Activated CD8-positive, alpha-beta memory T cell treated with anti-CD3 and anti-CD28 coated beads, Interleukin-2, amount 50 U/mL, for 24 hours (primary cell): Measurements from ENCODE around the gene COPA.
"Not testable (repeated sequence)": the region's sequence is repeated elsewhere in the genome, so short reads cannot be mapped to it uniquely, and the experiment has no call there.

ENCODE experiments used
- DNase-seq: peaks from one replicate; pipeline ENCODE4 v3.0.0-alpha.2; 2020; ENCODE audit errors: extremely low read depth

The COPA gene

DNA sequence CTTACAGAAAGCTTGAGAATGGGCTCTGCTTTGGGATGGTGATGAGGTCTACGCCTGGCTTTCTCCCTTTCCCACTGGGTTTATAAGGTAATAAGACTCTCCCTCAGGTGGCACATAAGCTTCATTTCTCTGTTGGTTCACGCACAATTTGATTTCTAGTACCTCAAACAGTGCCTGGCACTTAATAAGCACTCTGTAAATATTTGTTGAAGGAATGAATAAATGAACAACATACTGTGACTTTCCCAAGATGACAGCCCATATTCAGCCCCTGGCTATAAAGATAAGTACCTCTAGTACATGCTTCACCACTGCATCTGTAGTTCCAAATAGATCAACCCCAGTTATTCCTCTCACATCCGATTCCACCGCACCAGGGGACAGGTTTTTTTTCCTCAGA, 17.8 kb downstream of the COPA start:
- DNase-seq = no peak

GRCh38 chr1:160322831-160323230, 20.2 kb downstream of the COPA start:
- no peak for DNase-seq

DNA sequence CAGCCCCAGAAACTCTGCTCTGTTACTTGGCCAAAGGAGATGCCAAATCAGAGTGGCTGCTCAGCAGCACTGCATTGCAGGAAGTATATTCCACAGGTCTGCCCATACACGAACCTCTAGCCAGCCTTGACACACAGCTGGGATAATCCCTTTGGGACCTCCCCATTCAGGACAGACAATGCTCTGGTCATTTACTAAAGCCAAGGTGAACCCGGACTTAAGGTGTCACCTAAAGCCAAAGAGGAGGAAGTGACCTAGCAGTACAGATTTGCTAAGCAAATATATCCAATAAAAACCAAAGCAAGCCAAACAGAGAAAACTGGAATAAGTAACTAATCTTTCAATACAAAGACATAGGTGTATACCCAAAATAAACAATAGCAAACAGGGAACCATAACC, 27.7 kb downstream of the COPA start:
- no peak for DNase-seq

GRCh38 chr1:160309571-160309970, 33.5 kb downstream of the COPA start:
- no peak for DNase-seq

DNA sequence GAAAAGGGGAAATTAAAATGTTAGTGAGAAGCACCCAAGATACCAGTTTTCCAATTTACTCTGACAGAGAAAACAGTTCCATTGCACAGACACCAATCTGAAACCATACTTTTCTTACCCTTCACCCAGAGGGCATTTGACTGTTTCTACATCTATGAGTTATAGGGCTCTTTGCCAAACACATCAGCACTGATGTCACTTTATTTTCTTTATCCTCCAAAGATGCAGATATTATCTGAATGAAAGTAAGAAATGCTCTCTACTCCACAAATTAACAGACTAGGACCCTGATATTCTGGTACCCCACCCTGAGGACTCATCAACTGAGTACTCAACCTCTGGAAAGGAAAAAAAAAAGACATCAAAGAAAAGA, 33.9 kb downstream of the COPA start:
- no peak for DNase-seq

DNA sequence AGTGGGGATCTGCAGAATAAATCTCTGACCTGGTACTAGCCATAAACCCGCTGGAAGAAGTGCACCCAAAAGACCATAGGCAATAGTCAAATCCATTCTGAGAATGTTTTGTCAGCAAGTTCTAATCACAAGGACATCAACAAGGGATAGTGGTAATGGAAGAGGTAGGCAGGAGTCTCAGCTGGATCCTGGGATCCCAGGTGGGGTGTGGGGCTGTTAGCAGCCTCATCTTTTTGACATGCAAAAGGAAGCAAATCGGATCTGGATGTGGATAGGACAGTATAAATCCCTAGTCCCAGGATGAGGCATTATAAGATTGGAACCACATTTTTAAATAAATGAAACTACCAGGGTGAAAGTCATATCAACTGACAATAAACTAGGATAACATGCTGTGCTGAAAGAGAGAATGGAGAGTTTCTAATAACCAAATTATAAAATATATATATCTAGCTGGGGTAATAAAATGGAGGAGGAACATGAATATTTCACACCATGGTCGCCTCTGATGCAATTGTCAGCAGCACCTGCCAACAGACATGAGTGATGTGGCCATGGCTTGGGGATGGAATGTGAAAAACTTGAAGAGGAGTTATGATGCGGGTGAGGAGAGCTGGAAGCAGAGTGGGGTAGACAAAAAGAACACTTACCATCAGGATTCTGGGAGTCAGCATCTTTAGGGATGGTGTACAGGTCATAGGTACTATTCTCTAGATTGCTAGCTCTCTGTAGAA, 34.4 kb downstream of the COPA start:
- no peak for DNase-seq

DNA sequence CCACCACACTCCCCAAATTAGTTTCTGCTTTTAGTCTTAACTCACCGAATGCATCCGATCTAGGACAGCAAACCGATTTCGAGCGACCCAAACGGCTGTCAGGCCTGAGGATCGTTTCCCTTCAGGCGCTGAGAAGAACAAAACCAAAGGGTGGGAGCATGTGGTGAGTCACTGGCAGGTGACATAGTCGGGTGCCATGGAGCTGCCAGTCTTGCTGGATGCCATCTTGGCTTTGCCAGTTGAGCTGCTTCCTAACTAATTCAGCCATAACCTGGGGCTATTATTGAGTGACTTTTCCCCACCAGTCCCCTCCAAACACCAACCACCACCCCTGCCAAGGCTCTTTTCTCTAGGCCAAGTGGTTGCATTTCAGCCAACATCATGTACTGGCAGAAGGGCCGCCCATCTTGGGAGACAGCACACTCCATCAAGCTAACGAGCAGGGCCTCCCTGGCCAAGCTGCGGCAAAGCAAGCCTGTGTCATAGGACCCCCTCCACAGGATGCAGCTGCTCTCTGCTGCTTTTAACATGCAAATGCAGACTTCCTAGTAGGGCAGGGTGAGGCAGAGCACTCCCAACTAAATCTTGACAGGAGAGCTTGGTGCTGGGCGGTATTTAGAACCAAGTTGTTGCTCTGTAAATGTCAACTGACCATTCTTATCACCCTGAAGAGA, 35.8 kb downstream of the COPA start:
- DNase-seq = no peak

DNA sequence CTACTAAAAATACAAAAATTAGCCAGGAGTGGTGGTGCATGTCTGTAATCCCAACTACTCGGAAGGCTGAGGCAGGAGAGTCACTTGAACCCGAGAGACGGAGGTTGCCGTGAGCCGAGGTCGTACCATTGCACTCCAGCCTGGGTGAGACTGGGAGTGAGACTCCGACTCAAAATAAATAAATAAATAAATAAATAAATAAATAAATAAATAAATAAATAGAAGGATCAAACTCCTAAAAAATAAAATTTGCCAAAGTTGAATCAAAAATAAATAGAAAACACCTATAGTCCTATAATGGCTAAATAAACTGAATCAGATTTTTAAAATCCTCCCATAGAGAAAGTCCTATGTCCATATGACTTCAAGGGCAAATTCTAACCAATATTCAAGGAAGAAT, 42.9 kb downstream of the COPA start:
- no peak for DNase-seq

GRCh38 chr1:160296036-160296435, 47.0 kb downstream of the COPA start:
- no peak for DNase-seq

DNA sequence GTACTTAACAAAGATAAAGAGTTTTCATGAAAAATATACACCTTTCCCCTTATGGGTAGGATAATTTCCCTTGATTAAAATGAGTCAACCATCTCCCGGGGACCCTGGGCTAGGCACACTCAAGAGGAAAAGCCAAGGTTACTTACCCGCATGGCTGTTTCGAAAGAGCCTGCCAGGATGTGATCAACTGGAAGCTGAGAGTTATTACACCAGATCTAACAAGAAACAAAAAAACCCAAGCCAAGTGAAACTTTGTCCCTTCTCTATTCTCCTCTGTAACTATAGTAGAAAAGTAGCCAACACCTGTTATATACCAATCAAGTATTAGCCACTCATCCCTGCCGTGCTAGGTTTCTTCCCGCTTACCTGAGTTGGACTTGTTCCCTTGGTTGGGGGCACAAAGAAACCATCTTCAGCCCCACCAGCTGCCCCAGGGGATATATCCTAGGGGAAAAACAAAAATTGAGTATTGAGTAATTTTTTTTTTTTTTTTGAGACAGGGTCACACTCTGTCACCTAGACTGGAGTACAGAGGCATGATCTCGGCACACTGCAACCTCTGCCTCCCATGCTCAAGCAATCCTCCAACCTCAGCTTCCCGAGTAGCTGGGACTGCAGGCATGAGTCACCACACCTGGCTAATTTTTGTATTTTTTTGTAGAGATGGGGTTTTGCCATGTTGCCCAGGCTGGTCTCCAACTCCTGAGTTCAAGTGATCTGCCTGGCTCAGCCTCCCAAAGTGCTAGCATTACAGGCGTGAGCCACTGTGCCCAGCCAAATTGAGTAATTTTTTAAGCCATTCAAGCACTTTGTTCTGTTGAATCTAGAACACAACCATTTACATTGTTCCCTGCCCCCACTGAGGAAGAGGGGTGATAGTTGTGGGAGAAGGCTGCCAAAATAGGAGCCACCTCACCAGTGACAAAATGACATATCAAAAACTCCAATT, 49.8 kb downstream of the COPA start:
- DNase-seq = no peak

DNA sequence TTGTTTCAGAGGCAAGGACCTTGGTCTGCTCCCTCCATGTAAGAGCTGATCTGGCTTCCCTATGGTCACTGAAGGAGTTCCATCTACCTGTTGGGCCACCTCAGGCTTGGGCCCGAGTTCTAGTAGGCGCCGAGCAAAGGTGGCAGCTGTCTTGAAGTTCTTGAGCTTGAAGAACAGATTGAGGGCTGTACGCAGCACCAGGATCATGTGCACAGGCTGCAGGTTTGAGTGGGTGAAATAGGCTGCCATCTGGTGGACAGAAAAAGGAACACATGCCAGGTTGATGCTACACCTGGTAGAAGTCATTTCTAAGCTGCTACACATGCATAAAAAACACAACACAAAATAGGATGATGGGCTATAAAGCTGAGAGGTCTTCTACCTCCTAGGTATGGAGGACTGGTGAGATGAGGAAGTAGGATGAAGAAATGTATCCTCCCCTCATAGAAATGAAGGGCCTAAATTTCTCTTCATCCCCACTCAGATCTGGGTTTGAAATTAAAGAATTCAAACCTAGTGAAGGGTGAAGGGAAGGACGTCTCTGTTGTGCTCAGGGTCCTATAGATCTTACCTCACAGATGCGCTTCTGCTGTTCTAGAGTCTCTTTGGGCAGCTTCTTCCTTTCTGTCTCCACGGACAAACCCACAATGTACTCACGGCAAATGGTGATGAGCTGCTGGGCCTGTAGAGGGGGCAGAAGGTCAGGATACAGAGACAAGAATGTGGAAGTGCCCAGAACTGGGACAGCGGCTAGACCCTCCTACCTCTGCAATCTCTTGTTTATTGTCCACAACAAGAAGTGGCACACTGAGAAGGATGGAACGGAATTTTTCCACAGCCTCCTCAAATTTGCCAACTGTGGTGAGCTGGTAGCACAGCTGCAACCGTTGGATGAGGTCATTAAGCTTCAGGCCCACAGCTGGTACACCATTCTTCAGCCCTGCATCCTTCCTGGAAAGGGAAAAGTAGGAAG, 51.5 kb downstream of the COPA start:
- no peak for DNase-seq

GRCh38 chr1:160287769-160288168, 55.3 kb downstream of the COPA start:
- not testable (repeated sequence) for DNase-seq

DNA sequence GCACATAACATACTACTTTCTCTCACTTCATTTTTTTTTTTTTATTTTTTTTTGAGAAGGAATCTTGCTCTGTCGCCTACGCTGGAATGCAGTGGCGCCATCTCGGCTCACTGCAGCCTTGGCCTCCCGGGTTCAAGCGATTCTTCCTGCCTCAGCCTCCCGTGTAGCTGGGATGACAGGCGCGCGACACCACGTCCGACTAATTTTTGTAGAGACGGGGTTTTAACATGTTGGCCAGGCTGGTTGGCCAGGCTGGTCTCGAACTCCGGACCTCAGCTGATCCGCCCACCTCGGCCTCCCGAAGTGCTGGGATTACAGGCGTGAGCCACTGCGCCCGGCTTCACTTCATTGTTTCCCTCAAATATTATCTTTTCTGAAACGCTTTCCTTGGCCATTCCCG, 57.5 kb downstream of the COPA start:
- no peak for DNase-seq

DNA sequence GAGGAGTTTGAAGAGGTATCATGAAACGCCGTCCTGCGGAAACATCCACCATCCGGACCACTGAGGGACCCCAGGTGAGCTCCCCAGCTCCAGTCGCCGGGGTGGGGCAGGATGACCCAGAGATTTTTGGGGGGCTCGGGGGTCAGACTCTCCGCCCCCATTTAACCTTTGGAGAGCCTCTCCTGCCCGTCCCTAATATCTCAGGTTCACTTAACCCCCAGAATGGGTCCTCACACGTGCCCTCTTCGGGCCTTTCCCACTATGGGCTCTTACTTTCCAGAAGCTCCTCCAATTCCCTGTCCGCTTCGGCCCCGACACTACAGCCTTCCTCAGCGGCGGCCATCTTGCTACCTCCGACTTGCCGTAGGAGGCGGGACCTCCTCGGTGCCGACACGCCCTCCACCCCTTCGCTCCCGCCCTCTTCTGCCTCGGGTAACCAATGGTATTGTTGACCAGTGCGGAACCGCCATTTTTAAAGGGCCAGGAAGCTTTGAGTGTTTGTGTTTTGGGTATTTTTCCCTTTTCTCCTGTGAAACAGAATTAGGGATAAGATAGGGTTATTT, 58.2 kb downstream of the COPA start, which contains the start of gene PEX19:
Gene PEX19, minus strand, starts transcription at position 352 of the 563 bp plus-strand sequence. Its CDS starts 9 bp downstream, at position 343.
- peak; percentile 90 for DNase-seq

GRCh38 chr1:160284220-160284781, 58.7 kb downstream of the COPA start:
- DNase-seq = no peak

- DNase-seq = no peak
Measured at GRCh38 chr1:160282807-160283206, 60.2 kb downstream of the COPA start.

DNA sequence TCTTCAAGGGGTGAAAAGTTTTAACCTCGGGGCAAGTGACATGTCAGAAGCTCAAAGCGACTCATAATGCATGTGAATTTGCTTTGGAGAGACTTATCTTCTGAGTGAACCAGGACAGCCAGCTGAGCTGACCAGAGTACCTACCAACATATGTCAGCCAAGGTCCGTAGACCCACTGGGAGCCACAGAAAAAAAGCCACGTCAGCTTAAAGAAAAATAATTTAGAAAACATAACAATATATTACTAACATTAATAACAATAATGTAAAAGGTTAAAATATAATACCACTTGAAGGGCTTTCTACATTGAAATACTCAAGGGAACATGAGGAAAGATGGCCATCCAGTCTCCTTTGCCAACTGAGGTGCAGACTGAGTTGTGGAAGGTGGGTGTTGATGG, 65.1 kb downstream of the COPA start:
- no peak for DNase-seq

- DNase-seq = no peak
Measured at GRCh38 chr1:160277330-160277729, 65.7 kb downstream of the COPA start.

- no peak for DNase-seq
Measured at GRCh38 chr1:160271025-160271424, 72.0 kb downstream of the COPA start.

GRCh38 chr1:160267284-160267991, 75.6 kb downstream of the COPA start:
- no peak for DNase-seq
